Measurements from ENCODE around the gene CPA4.
A peak's percentile ranks its signal among the peaks of the same experiment; 100 is the strongest.
"Not testable (repeated sequence)": the region's sequence is repeated elsewhere in the genome, so short reads cannot be mapped to it uniquely, and the experiment has no call there.

Gene CPA4, protein sequence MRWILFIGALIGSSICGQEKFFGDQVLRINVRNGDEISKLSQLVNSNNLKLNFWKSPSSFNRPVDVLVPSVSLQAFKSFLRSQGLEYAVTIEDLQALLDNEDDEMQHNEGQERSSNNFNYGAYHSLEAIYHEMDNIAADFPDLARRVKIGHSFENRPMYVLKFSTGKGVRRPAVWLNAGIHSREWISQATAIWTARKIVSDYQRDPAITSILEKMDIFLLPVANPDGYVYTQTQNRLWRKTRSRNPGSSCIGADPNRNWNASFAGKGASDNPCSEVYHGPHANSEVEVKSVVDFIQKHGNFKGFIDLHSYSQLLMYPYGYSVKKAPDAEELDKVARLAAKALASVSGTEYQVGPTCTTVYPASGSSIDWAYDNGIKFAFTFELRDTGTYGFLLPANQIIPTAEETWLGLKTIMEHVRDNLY

DNA sequence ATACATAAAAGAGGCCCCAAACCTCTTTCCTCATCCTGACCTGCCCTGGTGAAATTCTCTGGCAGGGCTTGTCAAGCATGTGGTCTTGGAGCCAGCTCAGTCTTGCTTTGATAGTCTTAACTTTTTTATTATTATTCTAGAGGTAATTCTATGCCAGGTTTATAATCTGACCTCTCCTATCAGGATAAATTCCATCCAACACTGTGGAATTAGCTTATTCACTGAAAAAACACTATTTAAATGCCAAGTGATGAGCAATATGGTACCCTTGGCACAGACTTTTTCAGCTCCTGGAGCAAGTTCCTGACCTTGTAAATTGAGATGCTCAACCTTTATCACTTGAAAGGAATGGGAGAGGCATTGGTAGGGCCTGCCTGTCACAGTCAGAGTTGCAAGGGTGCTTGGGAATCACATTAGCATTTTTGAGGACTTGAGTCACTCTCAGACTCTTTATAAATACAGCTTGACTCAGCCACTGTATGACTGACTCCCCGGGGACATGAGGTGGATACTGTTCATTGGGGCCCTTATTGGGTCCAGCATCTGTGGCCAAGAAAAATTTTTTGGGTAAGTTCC lies at the start of gene CPA4:
Gene CPA4 (plus strand): TSS at position 480 of the 576 bp plus-strand sequence. CDS start 20 bp downstream, at position 500.
- DNase-seq (ENCODE audit: low read depth): peak; percentile 32
- TF ChIP-seq, protein P1, sequence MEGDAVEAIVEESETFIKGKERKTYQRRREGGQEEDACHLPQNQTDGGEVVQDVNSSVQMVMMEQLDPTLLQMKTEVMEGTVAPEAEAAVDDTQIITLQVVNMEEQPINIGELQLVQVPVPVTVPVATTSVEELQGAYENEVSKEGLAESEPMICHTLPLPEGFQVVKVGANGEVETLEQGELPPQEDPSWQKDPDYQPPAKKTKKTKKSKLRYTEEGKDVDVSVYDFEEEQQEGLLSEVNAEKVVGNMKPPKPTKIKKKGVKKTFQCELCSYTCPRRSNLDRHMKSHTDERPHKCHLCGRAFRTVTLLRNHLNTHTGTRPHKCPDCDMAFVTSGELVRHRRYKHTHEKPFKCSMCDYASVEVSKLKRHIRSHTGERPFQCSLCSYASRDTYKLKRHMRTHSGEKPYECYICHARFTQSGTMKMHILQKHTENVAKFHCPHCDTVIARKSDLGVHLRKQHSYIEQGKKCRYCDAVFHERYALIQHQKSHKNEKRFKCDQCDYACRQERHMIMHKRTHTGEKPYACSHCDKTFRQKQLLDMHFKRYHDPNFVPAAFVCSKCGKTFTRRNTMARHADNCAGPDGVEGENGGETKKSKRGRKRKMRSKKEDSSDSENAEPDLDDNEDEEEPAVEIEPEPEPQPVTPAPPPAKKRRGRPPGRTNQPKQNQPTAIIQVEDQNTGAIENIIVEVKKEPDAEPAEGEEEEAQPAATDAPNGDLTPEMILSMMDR (IDR thresholded peaks at IDR 0.05; ENCODE audit: insufficient read depth, low read depth, low read length, missing control alignments): no peak
- H3K4me3 ChIP-seq (ENCODE audit: low read depth, low read length): no peak within 1 kb of the TSS

DNA sequence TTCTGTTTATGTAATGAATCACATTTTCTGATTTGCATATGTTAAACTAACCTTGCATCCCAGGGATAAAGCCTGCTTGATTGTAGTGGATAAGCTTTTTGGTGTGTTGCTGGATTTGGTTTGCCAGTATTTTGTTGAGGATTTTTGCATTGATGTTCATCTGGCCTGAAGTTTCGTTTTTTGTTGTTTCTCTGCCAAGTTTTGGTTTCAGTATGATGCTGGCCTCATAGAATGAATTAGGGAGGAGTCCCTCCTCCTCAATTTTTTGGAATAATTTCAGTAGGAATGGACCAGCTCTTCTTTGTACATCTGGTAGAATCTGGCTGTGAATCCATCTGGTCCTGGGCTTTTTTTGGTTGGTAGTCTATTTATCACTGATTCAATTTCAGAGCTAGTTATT lies 49.5 kb upstream of the CPA4 start:
- not testable (repeated sequence) for H3K4me3 ChIP-seq (ENCODE audit: low read depth, low read length)
- peak; percentile 29 for DNase-seq (ENCODE audit: low read depth)

DNA sequence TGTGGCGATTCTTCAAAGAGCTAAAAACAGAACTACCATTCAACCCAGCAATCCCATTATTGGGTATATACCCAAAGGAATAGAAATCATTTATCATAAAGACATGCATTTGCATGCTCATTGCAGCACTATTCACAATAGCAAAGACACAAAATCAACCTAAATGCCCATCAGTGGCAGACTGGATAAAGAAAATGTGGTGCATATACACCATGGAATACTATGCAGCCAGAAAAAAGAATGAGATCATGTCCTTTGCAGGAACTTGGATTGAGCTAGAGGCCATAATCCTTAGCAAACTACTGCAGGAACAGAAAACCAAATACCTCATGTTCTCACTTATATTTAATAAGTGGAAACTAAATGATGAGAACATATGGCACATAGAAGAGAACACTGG lies 46.5 kb upstream of the CPA4 start:
- DNase-seq (ENCODE audit: low read depth); H3K4me3 ChIP-seq (ENCODE audit: low read depth, low read length): not testable (repeated sequence)

DNA sequence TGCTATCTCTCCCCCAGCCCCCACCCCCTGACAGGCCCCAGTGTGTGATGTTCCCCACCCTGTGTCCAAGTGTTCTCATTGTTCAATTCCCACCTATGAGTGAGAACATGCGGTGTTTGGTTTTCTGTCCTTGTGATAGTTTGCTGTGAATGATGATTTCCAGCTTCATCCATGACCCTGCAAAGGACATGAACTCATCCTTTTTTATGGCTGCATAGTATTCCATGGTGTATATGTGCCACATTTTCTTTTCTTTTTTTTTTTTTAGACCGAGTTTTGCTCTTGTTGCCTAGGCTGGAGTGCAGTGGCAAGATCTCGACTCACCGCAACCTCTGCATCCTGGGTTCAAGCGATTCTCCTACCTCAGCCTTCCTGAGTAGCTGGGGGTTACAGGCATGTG lies 44.1 kb upstream of the CPA4 start:
- not testable (repeated sequence) for DNase-seq (ENCODE audit: low read depth); H3K4me3 ChIP-seq (ENCODE audit: low read depth, low read length)

DNA sequence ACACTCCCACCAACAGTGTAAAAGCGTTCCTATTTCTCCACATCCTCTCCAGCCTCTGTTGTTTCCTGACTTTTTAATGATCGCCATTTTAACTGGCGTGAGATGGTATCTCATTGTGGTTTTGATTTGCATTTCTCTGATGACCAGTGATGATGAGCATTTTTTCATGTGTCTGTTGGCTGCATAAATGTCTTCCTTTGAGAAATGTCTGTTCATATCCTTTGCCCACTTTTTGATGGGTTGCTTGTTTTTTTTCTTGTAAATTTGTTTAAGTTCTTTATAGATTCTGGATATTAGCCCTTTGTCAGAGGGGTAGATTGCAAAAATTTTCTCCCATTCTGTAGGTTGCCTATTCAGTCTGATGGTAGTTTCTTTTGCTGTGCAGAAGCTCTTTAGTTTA lies 43.3 kb upstream of the CPA4 start:
- not testable (repeated sequence) for DNase-seq (ENCODE audit: low read depth); H3K4me3 ChIP-seq (ENCODE audit: low read depth, low read length)

DNA sequence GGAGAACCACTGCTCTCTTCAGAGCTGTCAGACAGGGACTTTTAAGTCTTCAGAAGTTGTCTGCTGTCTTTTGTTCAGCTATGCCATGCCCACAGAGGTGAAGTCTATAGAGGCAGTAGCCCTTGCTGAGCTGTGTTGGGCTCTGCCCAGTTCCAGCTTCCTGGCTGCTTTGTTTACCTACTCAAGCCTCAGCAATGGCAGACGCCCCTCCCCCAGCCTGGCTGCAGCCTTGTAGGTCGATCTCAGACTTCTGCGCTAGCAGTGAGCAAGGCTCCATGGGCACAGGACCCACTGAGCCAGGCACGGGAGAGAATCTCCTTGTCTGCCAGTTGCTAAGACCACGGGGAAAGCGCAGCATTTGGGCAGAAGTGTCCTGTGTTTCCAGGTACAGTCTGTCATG lies 38.4 kb upstream of the CPA4 start:
- TF ChIP-seq, protein P1 (IDR thresholded peaks at IDR 0.05; ENCODE audit: insufficient read depth, low read depth, low read length, missing control alignments): no peak
- H3K4me3 ChIP-seq (ENCODE audit: low read depth, low read length): no peak overlapping the region
- DNase-seq (ENCODE audit: low read depth): no peak

DNA sequence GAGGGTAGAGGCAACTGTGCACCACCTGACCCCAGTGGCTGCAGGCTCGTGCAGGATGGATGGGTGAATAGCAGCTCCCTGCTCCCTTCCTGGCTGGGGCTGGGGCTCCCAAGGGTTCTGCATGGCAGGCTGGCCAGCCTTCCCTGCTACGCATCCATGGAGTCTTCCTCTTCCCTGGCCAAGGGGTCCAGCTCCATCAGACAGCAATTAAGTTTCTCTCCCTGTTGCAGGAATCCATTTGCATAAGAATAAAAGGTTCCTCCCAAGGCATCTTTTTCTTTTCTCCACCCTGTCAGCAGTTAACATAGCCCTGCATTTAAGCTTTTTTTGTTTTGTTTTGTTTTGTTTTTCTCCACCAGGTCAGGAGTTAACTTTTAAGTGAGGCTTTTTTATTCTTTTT lies 36.3 kb upstream of the CPA4 start:
- no peak for DNase-seq (ENCODE audit: low read depth)
- TF ChIP-seq, protein P1 (IDR thresholded peaks at IDR 0.05; ENCODE audit: insufficient read depth, low read depth, low read length, missing control alignments): no peak
- no peak overlapping the region for H3K4me3 ChIP-seq (ENCODE audit: low read depth, low read length)

DNA sequence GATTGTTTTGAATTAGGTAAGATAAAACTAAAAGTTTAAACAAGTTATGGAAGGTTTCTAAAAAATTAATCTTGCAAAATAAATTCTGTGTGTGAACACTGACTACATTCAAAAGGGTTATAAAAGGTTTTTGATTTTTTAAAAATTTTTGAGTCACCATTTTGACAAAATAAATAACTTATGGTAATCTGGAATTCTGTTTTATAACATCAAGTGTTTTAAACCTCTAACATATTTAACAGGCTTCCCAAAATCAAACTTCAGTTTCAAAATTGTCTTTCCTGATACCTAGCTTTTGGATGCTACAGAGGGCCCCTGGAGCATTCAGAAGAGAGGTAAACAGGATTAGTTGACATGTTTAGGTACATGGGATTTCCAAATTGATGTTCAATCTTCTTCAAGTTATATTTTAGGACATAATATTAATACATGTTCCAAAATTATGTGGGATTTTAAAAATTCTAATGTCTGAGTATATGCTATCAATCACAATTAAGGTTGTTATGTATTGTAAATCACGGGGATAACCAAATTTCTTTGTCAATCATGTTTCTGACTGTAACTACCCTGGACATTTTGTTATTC lies 34.4 kb upstream of the CPA4 start:
- no peak for DNase-seq (ENCODE audit: low read depth)
- no peak overlapping the region for H3K4me3 ChIP-seq (ENCODE audit: low read depth, low read length)
- TF ChIP-seq, protein P1 (IDR thresholded peaks at IDR 0.05; ENCODE audit: insufficient read depth, low read depth, low read length, missing control alignments): no peak

DNA sequence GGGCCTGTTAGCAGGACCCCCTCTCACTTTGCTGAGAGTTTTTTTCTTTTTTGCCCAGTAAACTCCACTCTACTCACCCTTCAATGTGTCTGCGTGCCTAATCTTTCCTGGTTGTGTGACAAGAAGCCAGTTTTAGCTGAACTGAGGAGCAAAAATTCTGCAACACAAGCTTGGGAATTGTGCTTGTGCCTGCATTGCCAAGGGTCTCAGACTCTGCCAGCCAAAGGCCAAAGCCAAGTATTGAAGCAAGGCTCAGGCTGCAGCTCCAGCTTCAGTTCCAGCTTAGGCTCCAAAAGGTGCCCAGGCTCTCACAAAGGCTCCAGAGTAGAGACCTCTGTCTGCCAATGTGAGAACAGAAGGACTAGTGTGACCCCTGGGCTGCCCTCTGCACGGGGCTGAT lies 30.5 kb upstream of the CPA4 start:
- H3K4me3 ChIP-seq (ENCODE audit: low read depth, low read length): no peak overlapping the region
- TF ChIP-seq, protein P1 (IDR thresholded peaks at IDR 0.05; ENCODE audit: insufficient read depth, low read depth, low read length, missing control alignments): no peak
- DNase-seq (ENCODE audit: low read depth): no peak

All from GM12865 (cell line).